MM.1S (cell line): Measurements from ENCODE around the gene LBR.

ENCODE experiments used
- DNase-seq: peaks from one replicate; pipeline ENCODE4 v3.0.0-alpha.2; 2015
- H2AFZ ChIP-seq: fragments of 300-600 bp; sonication (generic); 2 replicates; pipeline ENCODE4 v1.6.0; 2016; ENCODE audit warnings: antibody characterized with exemption, low read length
- H3F3A ChIP-seq: fragments of 300-600 bp; sonication (generic); 2 replicates; pipeline ENCODE4 v1.6.1; 2016; ENCODE audit warnings: mild to moderate bottlenecking, antibody characterized with exemption, low read length, moderate library complexity, mixed read lengths; ENCODE audit not compliant: insufficient read depth
- H3K27ac ChIP-seq: fragments of 300-600 bp; sonication (generic); 2 replicates; pipeline ENCODE4 v1.5.1; 2016; ENCODE audit warnings: mild to moderate bottlenecking, low read length
- H3K27me3 ChIP-seq: fragments of 300-600 bp; sonication (generic); replicated peaks from 2 replicates; pipeline ENCODE4 v1.6.0; 2016; ENCODE audit warnings: low read length; ENCODE audit not compliant: insufficient read depth
- H3K36me3 ChIP-seq: fragments of 300-600 bp; sonication (generic); replicated peaks from 2 replicates; pipeline ENCODE4 v1.6.1; 2016; ENCODE audit warnings: mild to moderate bottlenecking, low read length, mixed read lengths; ENCODE audit not compliant: insufficient read depth
- H3K4me1 ChIP-seq: fragments of 300-600 bp; sonication (generic); 2 replicates; pipeline ENCODE4 v1.6.1; 2016; ENCODE audit warnings: low read length, mixed read lengths
- H3K4me2 ChIP-seq: fragments of 300-600 bp; sonication (generic); 2 replicates; pipeline ENCODE4 v1.6.0; 2016; ENCODE audit warnings: low read depth, low read length
- H3K4me3 ChIP-seq: fragments of 300-600 bp; sonication (generic); 2 replicates; pipeline ENCODE4 v1.5.1; 2016; ENCODE audit warnings: low read length, mixed read lengths
- H3K79me2 ChIP-seq: fragments of 300-600 bp; sonication (generic); 2 replicates; pipeline ENCODE4 v1.6.1; 2016; ENCODE audit warnings: mixed run types, low read length, mixed read lengths
- H3K9ac ChIP-seq: fragments of 300-600 bp; sonication (generic); 2 replicates; pipeline ENCODE4 v1.6.1; 2016; ENCODE audit warnings: low read length, mixed read lengths
- H3K9me2 ChIP-seq: fragments of 300-600 bp; sonication (generic); replicated peaks from 2 replicates; pipeline ENCODE4 v1.6.1; 2016; ENCODE audit warnings: mild to moderate bottlenecking, low read length, mixed read lengths; ENCODE audit not compliant: insufficient read depth
- H3K9me3 ChIP-seq: fragments of 300-600 bp; sonication (generic); replicated peaks from 2 replicates; pipeline ENCODE4 v1.6.1; 2016; ENCODE audit warnings: mild to moderate bottlenecking, low read length, mixed read lengths; ENCODE audit not compliant: insufficient read depth
- H4K20me1 ChIP-seq: fragments of 300-600 bp; sonication (generic); 2 replicates; pipeline ENCODE4 v1.6.1; 2016; ENCODE audit warnings: mild to moderate bottlenecking, low read length, moderate library complexity, mixed read lengths; ENCODE audit not compliant: insufficient read depth
- CTCF ChIP-seq: fragments of 300-600 bp; sonication (generic); IDR thresholded peaks from 2 replicates; pipeline ENCODE4 v1.5.1; 2016; ENCODE audit warnings: antibody characterized with exemption, low read length, mixed read lengths
- EZH2 ChIP-seq: fragments of 300-600 bp; sonication (generic); optimal IDR thresholded peaks from 2 replicates; pipeline ENCODE3; 2017; ENCODE audit warnings: low read depth, mild to moderate bottlenecking, antibody characterized with exemption, low read length, mixed read lengths
- EZH2phosphoT487 ChIP-seq: fragments of 300-600 bp; sonication (generic); IDR thresholded peaks from 2 replicates; pipeline ENCODE4 v1.6.1; 2018; ENCODE audit warnings: antibody characterized with exemption, low read length

Gene LBR

GRCh38 chr1:225435957-225436392, 8.1 kb upstream of the LBR start:
- Histone ChIP-seq H3K27ac (no peak overlapping the region), H3K4me2 (no peak overlapping the region)

GRCh38 chr1:225435487-225435886, 7.6 kb upstream of the LBR start:
- Histone ChIP-seq H3K4me2 (no peak overlapping the region), H3K4me1 (no peaks in the 10 kb centered on the region), H2AFZ (no peak overlapping the region), H3K9me2 (no peaks in the 10 kb centered on the region), H4K20me1 (no peaks in the 10 kb centered on the region), H3K27me3 (no peaks in the 10 kb centered on the region), H3K9ac (no peak overlapping the region), H3K4me3 (no peak overlapping the region), H3K79me2 (no peaks in the 10 kb centered on the region), H3K9me3 (no peaks in the 10 kb centered on the region), H3K27ac (no peak overlapping the region), H3K36me3 (no peaks in the 10 kb centered on the region), H3F3A (no peaks in the 10 kb centered on the region)
- TF ChIP-seq CTCF, result no peak
- no peak for TF ChIP-seq EZH2phosphoT487
- no peak for TF ChIP-seq EZH2
- DNase-seq, result no peak

More at GRCh38 chr1:225435957-225436392, 8.1 kb upstream of the LBR start:
- Histone ChIP-seq H3K36me3 (no peaks in the 10 kb centered on the region), H3K4me1 (peaks cover under 1% of the 10 kb centered on the region; the same call in 1 of the 2 replicates), H3K9ac (no peak overlapping the region), H4K20me1 (no peaks in the 10 kb centered on the region), H2AFZ (no peak overlapping the region), H3K27me3 (no peaks in the 10 kb centered on the region), H3F3A (no peaks in the 10 kb centered on the region), H3K79me2 (no peaks in the 10 kb centered on the region), H3K9me3 (no peaks in the 10 kb centered on the region), H3K9me2 (no peaks in the 10 kb centered on the region), H3K4me3 (no peak overlapping the region)
- DNase-seq, result no peak
- no peak for TF ChIP-seq EZH2phosphoT487
- TF ChIP-seq CTCF, result no peak
- TF ChIP-seq EZH2, result no peak

GRCh38 chr1:225435076-225435475, 7.2 kb upstream of the LBR start:
- DNase-seq, result no peak
- H3K9ac ChIP-seq, result no peak overlapping the region

More at GRCh38 chr1:225435076-225435475, 7.2 kb upstream of the LBR start:
- H3K9me2 ChIP-seq, result no peaks in the 10 kb centered on the region
- no peaks in the 10 kb centered on the region for H3K36me3 ChIP-seq
- H3K27me3 ChIP-seq, result no peaks in the 10 kb centered on the region
- H3F3A ChIP-seq, result 0 out of 2 replicates have a peak, but pooled peaks cover 2% of the 10 kb centered on the region
- no peaks in the 10 kb centered on the region for H3K79me2 ChIP-seq
- no peak overlapping the region for H3K27ac ChIP-seq
- no peaks in the 10 kb centered on the region for H3K9me3 ChIP-seq
- no peak overlapping the region for H2AFZ ChIP-seq
- H4K20me1 ChIP-seq, result no peaks in the 10 kb centered on the region
- no peaks in the 10 kb centered on the region; the same call in 1 of the 2 replicates for H3K4me1 ChIP-seq
- TF ChIP-seq CTCF (no peak), EZH2phosphoT487 (no peak), EZH2 (no peak)
- no peak overlapping the region for H3K4me3 ChIP-seq
- H3K4me2 ChIP-seq, result no peak overlapping the region
